Measurements from ENCODE around the gene CDH23.

DNA sequence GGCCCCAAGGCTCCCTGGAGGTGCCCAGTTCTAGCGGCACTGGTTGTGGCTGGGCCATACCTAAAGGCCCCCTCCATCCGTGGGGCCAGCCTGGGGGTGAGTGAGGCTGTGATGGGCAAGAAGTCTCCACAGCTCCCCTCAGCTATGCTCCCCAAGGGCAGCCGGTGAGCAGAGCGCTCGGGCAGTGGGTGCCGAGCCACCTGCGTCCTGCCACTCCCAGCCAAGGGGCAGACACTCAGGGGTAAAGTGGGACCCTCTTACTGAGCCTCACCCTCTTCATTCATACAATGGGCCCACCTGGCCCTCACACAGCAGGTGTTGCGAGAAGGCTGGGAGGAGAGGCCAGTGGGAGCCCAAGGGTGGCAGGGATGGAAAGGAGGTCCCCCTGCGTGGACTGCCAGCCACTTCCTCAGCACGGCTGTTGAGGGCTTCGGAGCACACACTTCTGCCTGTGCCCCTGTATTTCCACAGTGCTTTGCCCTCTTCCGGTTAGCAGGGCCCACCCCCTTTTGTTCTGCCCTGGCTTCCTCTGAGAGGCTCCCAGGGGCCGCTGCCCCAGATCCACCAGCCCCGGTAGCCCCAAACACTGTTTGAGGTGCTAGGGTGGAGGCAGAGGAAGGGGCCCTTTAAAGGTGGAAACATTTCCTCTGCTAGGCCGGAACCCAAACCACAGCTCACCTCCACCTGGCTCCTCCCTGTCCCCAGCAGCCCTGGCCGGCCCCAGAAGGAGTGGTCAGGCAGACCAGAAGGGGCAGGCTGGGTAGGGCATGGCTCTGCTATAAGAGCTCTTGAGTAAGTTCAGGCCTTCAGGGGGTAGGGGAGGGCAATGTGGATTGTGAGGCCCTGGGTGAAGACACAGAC is 339.2 kb downstream of the CDH23 start:
- no peak for TF ChIP-seq POLR2AphosphoS5 (IDR thresholded peaks at IDR 0.05)
- TF ChIP-seq, protein P1, sequence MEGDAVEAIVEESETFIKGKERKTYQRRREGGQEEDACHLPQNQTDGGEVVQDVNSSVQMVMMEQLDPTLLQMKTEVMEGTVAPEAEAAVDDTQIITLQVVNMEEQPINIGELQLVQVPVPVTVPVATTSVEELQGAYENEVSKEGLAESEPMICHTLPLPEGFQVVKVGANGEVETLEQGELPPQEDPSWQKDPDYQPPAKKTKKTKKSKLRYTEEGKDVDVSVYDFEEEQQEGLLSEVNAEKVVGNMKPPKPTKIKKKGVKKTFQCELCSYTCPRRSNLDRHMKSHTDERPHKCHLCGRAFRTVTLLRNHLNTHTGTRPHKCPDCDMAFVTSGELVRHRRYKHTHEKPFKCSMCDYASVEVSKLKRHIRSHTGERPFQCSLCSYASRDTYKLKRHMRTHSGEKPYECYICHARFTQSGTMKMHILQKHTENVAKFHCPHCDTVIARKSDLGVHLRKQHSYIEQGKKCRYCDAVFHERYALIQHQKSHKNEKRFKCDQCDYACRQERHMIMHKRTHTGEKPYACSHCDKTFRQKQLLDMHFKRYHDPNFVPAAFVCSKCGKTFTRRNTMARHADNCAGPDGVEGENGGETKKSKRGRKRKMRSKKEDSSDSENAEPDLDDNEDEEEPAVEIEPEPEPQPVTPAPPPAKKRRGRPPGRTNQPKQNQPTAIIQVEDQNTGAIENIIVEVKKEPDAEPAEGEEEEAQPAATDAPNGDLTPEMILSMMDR (IDR thresholded peaks at IDR 0.05), result no peak

Data from suprapubic skin (tissue), 3 donors.